HepG2 (cell line): ENCODE results near the gene SMTNL1. TPM values are rescaled to one million over a fixed set of nuclear protein-coding genes. Genes with fewer than 3 reads are reported as not detected.

ENCODE experiments used
- JUNB ChIP-seq: sonication (generic); formaldehyde crosslinking; IDR thresholded peaks from 2 replicates; pipeline ENCODE4 v1.8.0; 2022; ENCODE audit warnings: missing genetic modification reagents, mild to moderate bottlenecking, borderline replicate concordance
- KMT2B ChIP-seq: IDR thresholded peaks from 2 replicates; pipeline ENCODE4 v1.6.1; 2016; ENCODE audit warnings: missing genetic modification reagents, missing compliant biosample characterization
- MED8 ChIP-seq: sonication (generic); formaldehyde crosslinking; IDR thresholded peaks from 2 replicates; pipeline ENCODE4 v1.8.1; 2023; ENCODE audit warnings: mild to moderate bottlenecking, missing genetic modification reagents; ENCODE audit not compliant: insufficient replicate concordance
- NFATC3 ChIP-seq: sonication (generic); formaldehyde crosslinking; IDR thresholded peaks from 2 replicates; pipeline ENCODE4 v1.5.1; 2020; ENCODE audit warnings: mild to moderate bottlenecking, missing genetic modification reagents
- PITX1 ChIP-seq: sonication (generic); formaldehyde crosslinking; IDR thresholded peaks from 2 replicates; pipeline ENCODE4 v1.5.1; 2020; ENCODE audit warnings: mild to moderate bottlenecking, missing genetic modification reagents
- POLR2G ChIP-seq: fragments of 200-400 bp; formaldehyde crosslinking; IDR thresholded peaks from 2 replicates; pipeline ENCODE4 v1.6.1; 2018; ENCODE audit warnings: mild to moderate bottlenecking, low read depth, low read length, moderate library complexity
- XRCC5 ChIP-seq: fragments of 200-400 bp; formaldehyde crosslinking; optimal IDR thresholded peaks from 2 replicates; pipeline ENCODE3; 2017; ENCODE audit warnings: mild to moderate bottlenecking, low read length
- ZBTB40 ChIP-seq, 2 experiments: fragments of 450-650 bp in 1 of 2; sonication (generic) in 1 of 2; formaldehyde crosslinking in 1 of 2; IDR thresholded peaks; 2 replicates each; pipeline versions ENCODE4 v1.6.1 to v1.8.0; 2016 to 2022; ENCODE audit warnings: antibody characterized with exemption in 1 of 2, mild to moderate bottlenecking in 1 of 2, missing genetic modification reagents in 1 of 2
- ZNF547 ChIP-seq: sonication (generic); formaldehyde crosslinking; IDR thresholded peaks from 2 replicates; pipeline ENCODE4 v1.5.1; 2020; ENCODE audit warnings: mild to moderate bottlenecking, missing genetic modification reagents
- ZNF556 ChIP-seq: sonication (generic); formaldehyde crosslinking; IDR thresholded peaks from 2 replicates; pipeline ENCODE4 v1.4.0; 2020; ENCODE audit warnings: mild to moderate bottlenecking, missing genetic modification reagents, borderline replicate concordance
- ZNF605 ChIP-seq: sonication (generic); formaldehyde crosslinking; IDR thresholded peaks from 2 replicates; pipeline ENCODE4 v1.8.0; 2022; ENCODE audit warnings: mild to moderate bottlenecking, missing genetic modification reagents
- polyA plus RNA-seq, 8 experiments: library from polyadenylated mRNA; depleted of rRNA in 3 of 8; stranded (reverse) in 7 of 8; unstranded in 1 of 8; fragments of >200 nt; fragmentation: Illumina TruSeq in 4 of 8; extraction: Trizol in 4 of 8; gene quantifications; 2 replicates each; pipeline versions ENCODE4 v1.2.1 to v1.2.3, GENCODE V29; 2011 to 2016; ENCODE audit warnings: low read depth in 4 of 8, missing spikeins in 1 of 8, mixed read lengths in 1 of 8; ENCODE audit not compliant: insufficient read depth in 1 of 8
- total RNA-seq, 5 experiments: library from RNA; depleted of rRNA; stranded (reverse); fragments of >200 nt; fragmentation: Illumina TruSeq; extraction: Trizol; gene quantifications; 2 replicates each; pipeline ENCODE4 v1.2.3, GENCODE V29; 2016; ENCODE audit warnings: low read depth in 1 of 5
- TF ChIP-seq, protein P1 (sequence below): sonication (generic); formaldehyde crosslinking; IDR thresholded peaks from 2 replicates; pipeline ENCODE4 v1.4.0; 2020; ENCODE audit warnings: missing genetic modification reagents; ENCODE audit errors: not compliant biosample characterization
- TF ChIP-seq, protein P2 (sequence below): sonication (generic); formaldehyde crosslinking; IDR thresholded peaks from 2 replicates; pipeline ENCODE4 v1.4.0; 2020; ENCODE audit warnings: missing genetic modification reagents
- TF ChIP-seq, protein P3 (sequence below): IDR thresholded peaks from 2 replicates; pipeline ENCODE4 v1.6.1; 2012; ENCODE audit warnings: low read depth, low read length, improper control_type of control experiment

Gene SMTNL1
- total and polyA plus RNA-seq, 2 of the 13 experiments (the other 11 are each of a cell fraction or from before 2014, with no cell fraction given) = 0.04 TPM; not detected in 1

DNA sequence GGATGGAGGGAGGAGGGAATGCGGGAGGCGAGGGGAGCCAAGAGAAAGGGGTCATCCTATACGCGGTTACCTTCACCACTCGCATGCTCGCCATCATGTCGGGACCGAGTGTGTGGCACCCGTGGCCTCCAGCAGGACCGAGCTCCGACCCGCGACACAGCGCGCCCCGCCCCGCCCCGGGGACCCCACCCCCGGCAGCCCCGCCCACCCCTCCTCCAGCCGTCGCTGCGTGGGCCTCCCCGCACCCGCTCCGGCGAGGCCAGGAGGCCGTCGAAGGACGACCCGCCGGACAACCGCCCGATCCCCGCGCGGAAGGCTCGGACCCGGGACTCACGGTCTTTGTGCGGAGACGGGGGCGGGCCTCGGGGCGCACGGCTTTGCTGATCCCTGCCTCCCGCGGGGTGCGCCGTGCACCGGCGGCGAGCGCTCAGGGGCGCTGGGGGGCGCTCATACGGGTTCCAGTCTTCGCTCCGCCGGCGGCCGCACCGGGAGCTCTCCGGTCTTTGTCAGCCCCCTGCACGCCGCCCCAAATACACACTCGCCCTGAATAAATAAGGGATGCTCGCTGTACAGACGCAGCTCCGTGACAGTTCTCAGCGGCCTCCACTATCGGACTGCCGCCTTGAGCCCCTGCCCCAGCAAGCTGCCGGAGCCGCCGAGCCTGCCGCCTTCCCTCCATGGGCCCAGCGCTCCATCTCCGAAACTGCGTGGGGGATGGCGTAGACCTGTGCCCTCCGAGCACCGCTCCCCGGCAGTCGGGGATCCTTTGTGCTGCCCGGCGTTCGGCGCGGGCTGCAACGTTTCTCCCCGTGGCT is 30.3 kb downstream of the SMTNL1 start, which contains the start of gene UBE2L6 (continued):
- TF ChIP-seq XRCC5 (peak; percentile 67), PITX1 (0 out of 2 replicates have a peak, but pooled peaks have one; percentile 28), ZBTB40 (IDR thresholded peaks at IDR 0.05) (no peak), ZBTB40 (CRISPR knock-in tag; IDR thresholded peaks at IDR 0.05) (0 out of 2 replicates have a peak, but pooled peaks have one; percentile 19), KMT2B (CRISPR knock-in tag) (no peak), JUNB (no peak), ZNF547 (CRISPR knock-in tag) (peak; percentile 45; the same call in 1 of the 2 replicates), MED8 (CRISPR knock-in tag) (no peak), NFATC3 (CRISPR knock-in tag) (no peak), ZNF605 (CRISPR knock-in tag) (0 out of 2 replicates have a peak, but pooled peaks have one; percentile 34), ZNF556 (CRISPR knock-in tag) (no peak), POLR2G (no peak)
- TF ChIP-seq, protein P1, sequence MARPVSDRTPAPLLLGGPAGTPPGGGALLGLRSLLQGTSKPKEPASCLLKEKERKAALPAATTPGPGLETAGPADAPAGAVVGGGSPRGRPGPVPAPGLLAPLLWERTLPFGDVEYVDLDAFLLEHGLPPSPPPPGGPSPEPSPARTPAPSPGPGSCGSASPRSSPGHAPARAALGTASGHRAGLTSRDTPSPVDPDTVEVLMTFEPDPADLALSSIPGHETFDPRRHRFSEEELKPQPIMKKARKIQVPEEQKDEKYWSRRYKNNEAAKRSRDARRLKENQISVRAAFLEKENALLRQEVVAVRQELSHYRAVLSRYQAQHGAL = no peak
- TF ChIP-seq, protein P2, sequence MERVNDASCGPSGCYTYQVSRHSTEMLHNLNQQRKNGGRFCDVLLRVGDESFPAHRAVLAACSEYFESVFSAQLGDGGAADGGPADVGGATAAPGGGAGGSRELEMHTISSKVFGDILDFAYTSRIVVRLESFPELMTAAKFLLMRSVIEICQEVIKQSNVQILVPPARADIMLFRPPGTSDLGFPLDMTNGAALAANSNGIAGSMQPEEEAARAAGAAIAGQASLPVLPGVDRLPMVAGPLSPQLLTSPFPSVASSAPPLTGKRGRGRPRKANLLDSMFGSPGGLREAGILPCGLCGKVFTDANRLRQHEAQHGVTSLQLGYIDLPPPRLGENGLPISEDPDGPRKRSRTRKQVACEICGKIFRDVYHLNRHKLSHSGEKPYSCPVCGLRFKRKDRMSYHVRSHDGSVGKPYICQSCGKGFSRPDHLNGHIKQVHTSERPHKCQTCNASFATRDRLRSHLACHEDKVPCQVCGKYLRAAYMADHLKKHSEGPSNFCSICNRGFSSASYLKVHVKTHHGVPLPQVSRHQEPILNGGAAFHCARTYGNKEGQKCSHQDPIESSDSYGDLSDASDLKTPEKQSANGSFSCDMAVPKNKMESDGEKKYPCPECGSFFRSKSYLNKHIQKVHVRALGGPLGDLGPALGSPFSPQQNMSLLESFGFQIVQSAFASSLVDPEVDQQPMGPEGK (CRISPR knock-in tag) = no peak
- TF ChIP-seq, protein P3, sequence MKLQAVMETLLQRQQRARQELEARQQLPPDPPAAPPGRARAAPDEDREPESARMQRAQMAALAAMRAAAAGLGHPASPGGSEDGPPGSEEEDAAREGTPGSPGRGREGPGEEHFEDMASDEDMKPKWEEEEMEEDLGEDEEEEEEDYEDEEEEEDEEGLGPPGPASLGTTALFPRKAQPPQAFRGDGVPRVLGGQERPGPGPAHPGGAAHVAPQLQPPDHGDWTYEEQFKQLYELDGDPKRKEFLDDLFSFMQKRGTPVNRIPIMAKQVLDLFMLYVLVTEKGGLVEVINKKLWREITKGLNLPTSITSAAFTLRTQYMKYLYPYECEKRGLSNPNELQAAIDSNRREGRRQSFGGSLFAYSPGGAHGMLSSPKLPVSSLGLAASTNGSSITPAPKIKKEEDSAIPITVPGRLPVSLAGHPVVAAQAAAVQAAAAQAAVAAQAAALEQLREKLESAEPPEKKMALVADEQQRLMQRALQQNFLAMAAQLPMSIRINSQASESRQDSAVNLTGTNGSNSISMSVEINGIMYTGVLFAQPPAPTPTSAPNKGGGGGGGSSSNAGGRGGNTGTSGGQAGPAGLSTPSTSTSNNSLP = no peak
